AG10803 (cell line): Measurements from ENCODE around the gene RABEP1.

Experiments
- DNase-seq: peaks from one replicate; pipeline ENCODE4 v3.0.0; 2010; ENCODE audit warnings: low read depth
- H3K4me3 ChIP-seq: 2 replicates; pipeline ENCODE4 v1.5.1; 2011; ENCODE audit warnings: mild to moderate bottlenecking, low read length, control low read depth
- CTCF ChIP-seq: conservative IDR thresholded peaks from 2 replicates; pipeline ENCODE4 v1.5.1; 2011; ENCODE audit warnings: mild to moderate bottlenecking, low read length, control low read depth, inconsistent platforms

Gene RABEP1

GRCh38 chr17:5379351-5380107 lies 97.4 kb downstream of the RABEP1 start:
- no peak overlapping the region for H3K4me3 ChIP-seq
- no peak for DNase-seq
- TF ChIP-seq CTCF: no peak

- H3K4me3 ChIP-seq: no peak overlapping the region
- peak; percentile 19 for DNase-seq
- TF ChIP-seq CTCF: no peak
Measured at GRCh38 chr17:5380491-5381135, 98.5 kb downstream of the RABEP1 start.

GRCh38 chr17:5381542-5381941 lies 99.5 kb downstream of the RABEP1 start:
- peak; percentile 35 for DNase-seq
- H3K4me3 ChIP-seq: no peak overlapping the region
- TF ChIP-seq CTCF: no peak

- DNase-seq: no peak
- no peak overlapping the region for H3K4me3 ChIP-seq
- no peak for TF ChIP-seq CTCF
Measured at GRCh38 chr17:5391678-5392077, 109.6 kb downstream of the RABEP1 start.

GRCh38 chr17:5396612-5397011 lies 114.5 kb downstream of the RABEP1 start:
- no peak for DNase-seq
- TF ChIP-seq CTCF: no peak
- no peak overlapping the region for H3K4me3 ChIP-seq

- no peak for TF ChIP-seq CTCF
- no peak for DNase-seq
- no peak overlapping the region for H3K4me3 ChIP-seq
Measured at GRCh38 chr17:5399767-5400166, 117.7 kb downstream of the RABEP1 start.

- no peak for TF ChIP-seq CTCF
- H3K4me3 ChIP-seq: no peak overlapping the region
- no peak for DNase-seq
Measured at GRCh38 chr17:5405400-5405799, 123.3 kb downstream of the RABEP1 start.
